NCI-H748 (cell line): ENCODE data around the gene PIGT.
"Not testable (repeated sequence)": the region's sequence is repeated elsewhere in the genome, so short reads cannot be mapped to it uniquely, and the experiment has no call there.

Experiments used
- DNase-seq: peaks from one replicate; lab custom pipeline; 2025; ENCODE audit not compliant: unreplicated experiment; lab: John Stamatoyannopoulos, UW

Gene PIGT

DNA sequence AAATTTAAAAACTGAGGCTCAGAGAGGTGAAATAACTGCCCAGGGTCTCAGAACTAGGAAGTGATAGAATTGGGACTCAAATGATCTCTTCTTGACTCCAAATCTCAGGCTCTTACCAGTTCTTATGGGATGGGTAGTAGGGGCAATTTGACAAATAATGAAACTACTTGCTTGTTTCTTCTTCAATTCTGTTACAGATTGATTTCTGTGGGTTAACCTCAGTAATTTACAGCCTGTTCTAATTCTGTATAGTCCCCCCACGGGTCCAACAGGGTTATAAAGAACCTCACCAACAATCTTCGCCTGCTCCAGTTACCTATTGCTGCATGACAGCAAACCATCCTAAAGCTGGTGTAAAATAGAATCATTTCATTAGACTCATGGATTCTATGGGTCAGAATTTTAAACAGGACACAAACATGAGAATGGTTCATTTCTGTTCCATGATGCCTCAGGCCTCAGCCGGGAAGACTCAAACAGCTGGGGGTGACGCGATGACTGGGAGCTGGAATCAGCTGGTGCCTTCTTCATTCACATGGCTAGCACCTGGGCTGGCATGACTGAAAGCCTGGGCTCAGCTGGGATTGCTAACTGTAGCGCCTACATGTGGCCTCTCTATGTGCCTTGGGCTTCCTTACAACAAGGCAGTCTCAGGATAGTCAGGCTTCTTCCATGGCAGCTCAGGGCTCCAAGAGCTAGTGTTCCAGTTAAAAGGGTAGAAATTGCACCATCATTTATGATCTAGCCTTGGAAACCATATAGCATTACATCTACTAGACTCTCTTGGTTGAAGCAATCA, 47.0 kb downstream of the PIGT start:
- no peak for DNase-seq

DNA sequence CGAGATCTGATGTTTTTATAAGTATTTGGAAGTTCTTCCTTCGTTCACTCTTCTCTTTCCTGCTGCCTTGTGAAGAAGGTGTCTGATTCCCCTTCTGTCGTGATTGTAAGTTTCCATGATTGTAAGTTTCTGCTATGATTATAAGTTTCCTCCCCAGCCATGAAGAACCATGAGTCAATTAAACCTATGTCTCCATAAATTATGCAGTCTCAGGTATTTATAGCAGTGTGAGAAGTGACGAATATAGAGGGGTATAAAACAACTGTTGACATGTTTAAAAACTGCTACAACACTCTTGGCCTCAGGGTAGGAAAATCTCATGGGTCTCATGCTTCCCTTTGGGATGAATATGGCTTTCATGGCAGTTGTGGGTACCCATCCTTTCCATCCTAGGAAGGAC, 47.8 kb downstream of the PIGT start:
- DNase-seq: no peak

DNA sequence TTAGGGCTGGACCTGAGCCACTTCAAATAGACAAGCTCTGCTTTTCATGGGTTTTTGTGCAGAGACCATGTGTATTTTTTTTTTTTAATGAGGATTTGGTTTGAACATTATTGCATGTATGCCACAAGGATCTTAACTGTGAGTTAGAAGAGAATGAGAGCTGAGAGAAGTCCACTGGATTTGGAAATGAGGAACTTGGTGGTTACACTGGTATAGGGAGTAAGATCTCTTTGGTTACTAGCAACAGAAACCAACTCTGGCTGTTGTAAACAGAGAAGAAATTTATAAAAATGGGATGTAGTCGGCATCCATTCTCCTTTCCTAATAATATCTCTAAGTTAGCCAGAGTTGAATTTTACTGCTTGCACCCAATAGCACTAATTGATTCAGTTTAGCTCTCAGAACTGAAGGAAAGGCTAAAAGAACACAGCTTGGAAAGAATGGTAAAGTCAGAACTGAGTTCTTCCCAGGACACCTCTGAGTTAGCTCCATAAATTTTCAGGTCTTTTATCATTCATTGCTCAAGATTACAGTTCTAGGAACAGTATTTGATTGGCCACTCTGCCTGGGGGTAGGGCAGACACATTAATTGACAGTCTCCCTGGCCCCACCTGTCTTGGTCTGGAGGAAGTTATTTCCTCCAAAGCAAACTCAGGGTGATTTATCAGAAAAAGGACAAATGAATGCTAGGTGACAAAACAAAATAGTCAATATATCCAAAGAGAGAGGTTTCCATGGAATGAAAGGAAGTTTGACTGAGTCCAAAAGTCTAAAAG, 49.7 kb downstream of the PIGT start:
- DNase-seq: no peak

- DNase-seq: no peak
Observed at GRCh38 chr20:45467172-45467571, 51.2 kb downstream of the PIGT start.

GRCh38 chr20:45467861-45468260, 51.9 kb downstream of the PIGT start:
- peak; percentile 27 for DNase-seq

- peak; percentile 53 for DNase-seq
Observed at GRCh38 chr20:45469336-45470261, 53.7 kb downstream of the PIGT start, which contains the start of gene WFDC2. Gene WFDC2 (plus strand): TSS chr20:45469753. CDS start chr20:45469782, 29 bp downstream.

GRCh38 chr20:45470262-45470931, 54.5 kb downstream of the PIGT start:
- DNase-seq: peak; percentile 55

GRCh38 chr20:45470937-45471336, 55.0 kb downstream of the PIGT start:
- no peak for DNase-seq

DNA sequence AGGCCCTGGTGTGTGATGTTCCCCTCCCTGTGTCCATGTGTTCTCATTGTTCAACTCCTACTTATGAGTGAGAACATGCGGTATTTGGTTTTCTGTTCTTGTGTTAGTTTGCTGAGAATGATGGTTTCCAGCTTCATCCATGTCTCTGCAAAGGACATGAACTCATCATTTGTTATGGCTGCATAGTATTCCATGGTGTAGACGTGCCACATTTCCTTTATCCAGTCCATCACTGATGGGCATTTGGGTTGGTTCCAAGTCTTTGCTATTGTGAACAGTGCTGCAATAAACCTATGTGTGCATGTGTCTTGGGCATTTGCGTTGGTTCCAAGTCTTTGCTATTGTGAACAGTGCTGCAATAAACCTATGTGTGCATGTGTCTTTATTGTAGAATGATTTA, 56.3 kb downstream of the PIGT start:
- not testable (repeated sequence) for DNase-seq
